ENCODE measurements around the gene ICE2.

DNA sequence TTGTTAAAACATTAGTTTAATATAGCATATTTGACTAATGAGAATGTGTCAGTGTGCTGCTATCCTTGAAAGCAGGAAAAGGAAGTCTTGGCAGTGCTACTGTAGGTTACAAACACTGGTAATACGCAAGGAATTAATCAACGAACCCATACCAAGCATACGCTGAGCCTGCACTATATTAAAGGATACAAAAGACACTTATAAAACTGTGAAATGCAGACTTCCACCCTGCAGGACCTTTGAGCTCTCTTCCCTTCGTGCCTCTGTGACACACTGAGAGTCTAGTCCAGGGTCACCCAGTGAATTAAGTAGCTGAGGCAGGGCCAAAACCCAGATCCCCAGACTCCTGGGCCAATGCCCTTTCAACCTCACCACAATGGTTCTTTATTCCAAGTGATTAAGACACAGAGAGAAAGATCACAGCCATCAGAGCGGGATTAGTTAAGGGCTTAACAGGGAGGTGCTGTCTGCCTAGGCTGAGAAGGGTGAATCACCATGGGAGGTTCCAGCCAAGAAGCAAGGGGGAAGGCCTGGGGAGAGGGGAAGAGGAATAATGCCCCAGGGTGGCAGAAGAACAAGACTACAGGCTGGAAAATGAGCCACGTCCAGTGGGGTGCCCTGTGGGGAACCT is 88.0 kb downstream of the ICE2 start:
- no peak for TF ChIP-seq CTCF (IDR thresholded peaks at IDR 0.05; ENCODE audit: insufficient read depth, low read length)
- no peak for TF ChIP-seq POLR2AphosphoS5 (IDR thresholded peaks at IDR 0.05; ENCODE audit: low read depth)
- TF ChIP-seq REST (IDR thresholded peaks at IDR 0.05; ENCODE audit: insufficient replicate concordance, low read depth), result no peak
- no peak for TF ChIP-seq GABPA (IDR thresholded peaks at IDR 0.05; ENCODE audit: low read depth)
- no peak for TF ChIP-seq SPI1 (IDR thresholded peaks at IDR 0.05; ENCODE audit: borderline replicate concordance, low read depth)

Data from HL-60 (cell line).